ENCODE results near the gene INIP. TPM values are rescaled to one million over a fixed set of nuclear protein-coding genes. Genes with fewer than 3 reads are reported as not detected.
A peak's percentile ranks its signal among the peaks of the same experiment; 100 is the strongest.
"Not testable (repeated sequence)": the region's sequence is repeated elsewhere in the genome, so short reads cannot be mapped to it uniquely, and the experiment has no call there.

Gene INIP
- total RNA-seq, 3 donors from 2014 or later (not counting 1 experiment from before 2014, with no cell fraction given): 9.9 to 16.7 (median 16.4) TPM

- Histone ChIP-seq H3K36me3 (ENCODE audit: control insufficient read depth, insufficient read depth, low read length) (no peaks in the 10 kb centered on the region), H3K4me1 (ENCODE audit: control insufficient read depth, insufficient read depth, low read length) (peaks cover 12% of the 10 kb centered on the region), H3K9me3 (ENCODE audit: control insufficient read depth, insufficient read depth, low read length) (no peaks in the 10 kb centered on the region), H3K27me3 (ENCODE audit: control insufficient read depth, insufficient read depth, low read length) (no peaks in the 10 kb centered on the region), H3K4me3 (ENCODE audit: low read length) (no peak overlapping the region), H3K27ac (ENCODE audit: low read length) (no peak overlapping the region)
- no peaks in the 10 kb centered on the region for H3K9me3 Mint-ChIP-seq
- peaks cover 0 to 5% of the 10 kb centered on the region in 2 donors for H3K27me3 Mint-ChIP-seq (ENCODE audit: low read depth in 2 of 2)
- WGBS (ENCODE audit: insufficient coverage): 76% methylated on average over 4 of the region's 4 CpGs
- H3K4me1 Mint-ChIP-seq: no peaks in the 10 kb centered on the region
- intact Hi-C loops (cut with micrococcal nuclease): no loop called here
- H3K4me3 Mint-ChIP-seq: no peak overlapping the region
- DNase-seq: no peak
- no peak for ATAC-seq
- H3K27ac Mint-ChIP-seq: no peak overlapping the region
- no peaks in the 10 kb centered on the region for H3K36me3 Mint-ChIP-seq
- no peak for TF ChIP-seq CTCF (IDR thresholded peaks at IDR 0.05)
Measured at GRCh38 chr9:112726428-112726827, 8.5 kb upstream of the INIP start.

DNA sequence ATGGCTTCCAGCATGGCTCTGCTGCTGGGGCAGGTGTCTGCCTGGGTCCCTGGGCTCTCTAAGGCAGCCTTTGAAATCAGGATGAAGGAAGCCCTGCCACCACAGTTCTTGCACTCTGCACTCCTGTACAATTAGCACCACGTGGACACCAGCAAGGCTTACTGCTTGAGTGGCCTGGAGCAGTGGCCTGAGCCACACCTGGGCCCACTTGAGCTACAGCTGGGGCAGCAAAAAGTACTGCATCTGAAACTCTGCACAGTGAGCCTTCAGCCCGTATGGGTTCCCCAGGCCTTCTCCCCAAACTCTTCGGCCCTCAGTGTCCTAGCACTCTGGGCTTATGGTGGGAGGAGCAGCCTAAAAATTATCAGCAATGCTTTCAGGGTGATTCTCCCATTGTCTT is 8.0 kb upstream of the INIP start:
- Histone ChIP-seq H3K36me3 (ENCODE audit: control insufficient read depth, insufficient read depth, low read length) (no peaks in the 10 kb centered on the region), H3K9me3 (ENCODE audit: control insufficient read depth, insufficient read depth, low read length) (no peaks in the 10 kb centered on the region), H3K4me1 (ENCODE audit: control insufficient read depth, insufficient read depth, low read length) (peaks cover 12% of the 10 kb centered on the region), H3K27me3 (ENCODE audit: control insufficient read depth, insufficient read depth, low read length) (no peaks in the 10 kb centered on the region), H3K4me3 (ENCODE audit: low read length) (no peak overlapping the region), H3K27ac (ENCODE audit: low read length) (no peak overlapping the region)
- no peak for TF ChIP-seq CTCF (IDR thresholded peaks at IDR 0.05)
- intact Hi-C loops (cut with micrococcal nuclease): no loop called here
- Mint-ChIP-seq H3K27me3 (ENCODE audit: low read depth in 2 of 2) (peaks cover 0 to 5% of the 10 kb centered on the region in 2 donors), H3K27ac (no peak overlapping the region), H3K36me3 (no peaks in the 10 kb centered on the region), H3K4me3 (no peak overlapping the region), H3K4me1 (no peaks in the 10 kb centered on the region), H3K9me3 (no peaks in the 10 kb centered on the region)
- 69% methylated on average over 3 of the region's 3 CpGs for WGBS (ENCODE audit: insufficient coverage)
- ATAC-seq: no peak
- no peak for DNase-seq

GRCh38 chr9:112722749-112723148 is 4.8 kb upstream of the INIP start:
- H3K36me3 ChIP-seq (ENCODE audit: control insufficient read depth, insufficient read depth, low read length); intact Hi-C loops (cut with micrococcal nuclease); H3K4me1 Mint-ChIP-seq; H3K4me3 Mint-ChIP-seq; H3K9me3 Mint-ChIP-seq; H3K27me3 ChIP-seq (ENCODE audit: control insufficient read depth, insufficient read depth, low read length); H3K27me3 Mint-ChIP-seq (ENCODE audit: low read depth in 2 of 2); H3K4me3 ChIP-seq (ENCODE audit: low read length); DNase-seq; H3K36me3 Mint-ChIP-seq; H3K27ac ChIP-seq (ENCODE audit: low read length); ATAC-seq; H3K9me3 ChIP-seq (ENCODE audit: control insufficient read depth, insufficient read depth, low read length): not testable (repeated sequence)
- peaks cover 16% of the 10 kb centered on the region for H3K4me1 ChIP-seq (ENCODE audit: control insufficient read depth, insufficient read depth, low read length)
- peak overlapping the region in 1 of 2 donors; percentile 41 for H3K27ac Mint-ChIP-seq
- WGBS (ENCODE audit: insufficient coverage): 87% methylated on average over 3 of the region's 3 CpGs

DNA sequence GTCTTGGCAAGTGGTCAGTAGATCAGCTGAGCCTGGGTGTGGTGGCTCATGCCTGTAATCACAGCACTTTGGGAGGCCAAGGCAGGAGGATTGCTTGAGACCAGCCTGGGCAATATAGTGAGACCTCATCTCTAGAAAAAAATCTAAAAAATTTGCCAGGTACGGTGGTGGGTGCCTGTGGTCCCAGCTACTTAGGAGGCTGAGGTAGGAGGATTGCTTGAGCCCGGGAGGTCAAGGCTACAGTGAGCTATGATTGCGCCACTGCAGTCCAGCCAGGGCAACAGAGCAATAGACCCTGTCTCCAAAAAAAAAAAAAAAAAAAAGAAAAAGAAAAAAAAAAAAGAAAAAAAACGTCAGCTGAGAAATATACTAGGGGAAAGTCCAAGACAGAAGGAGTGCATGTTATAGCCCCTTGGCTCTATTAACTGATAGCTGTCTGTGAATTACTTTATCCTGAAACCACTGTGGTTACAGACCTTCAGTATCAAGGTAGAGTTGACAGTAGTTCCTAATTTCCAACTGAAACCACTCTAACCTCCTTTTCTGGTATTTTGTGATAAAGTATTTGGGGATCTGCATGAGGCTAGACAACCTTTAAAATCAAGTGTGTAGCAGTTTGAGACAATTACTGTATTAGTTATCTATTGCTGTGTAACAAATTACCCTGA is 2.3 kb upstream of the INIP start:
- Mint-ChIP-seq H3K27ac (peak overlapping the region in 1 of 2 donors; percentile 100), H3K27me3 (ENCODE audit: low read depth in 2 of 2) (peaks cover 0 to 4% of the 10 kb centered on the region in 2 donors), H3K4me1 (peaks cover 10% of the 10 kb centered on the region in 2 donors), H3K4me3 (no peak overlapping the region), H3K36me3 (no peaks in the 10 kb centered on the region), H3K9me3 (no peaks in the 10 kb centered on the region)
- Histone ChIP-seq H3K27ac (ENCODE audit: low read length) (no peak overlapping the region), H3K27me3 (ENCODE audit: control insufficient read depth, insufficient read depth, low read length) (no peaks in the 10 kb centered on the region), H3K36me3 (ENCODE audit: control insufficient read depth, insufficient read depth, low read length) (no peaks in the 10 kb centered on the region), H3K4me3 (ENCODE audit: low read length) (no peak overlapping the region), H3K4me1 (ENCODE audit: control insufficient read depth, insufficient read depth, low read length) (peaks cover 13% of the 10 kb centered on the region), H3K9me3 (ENCODE audit: control insufficient read depth, insufficient read depth, low read length) (no peaks in the 10 kb centered on the region)
- intact Hi-C loops (cut with micrococcal nuclease): no loop called here
- 100% methylated on average over 2 of the region's 4 CpGs for WGBS (ENCODE audit: insufficient coverage)
- DNase-seq: no peak
- no peak for TF ChIP-seq CTCF (IDR thresholded peaks at IDR 0.05)
- no peak for ATAC-seq
